Measurements from ENCODE around the gene AGTRAP.

AGTRAP gene

GRCh38 chr1:11786168-11786567 is 50.2 kb downstream of the AGTRAP start:
- no peak for DNase-seq

- DNase-seq = no peak
Observed at GRCh38 chr1:11787251-11787803, 51.4 kb downstream of the AGTRAP start.

GRCh38 chr1:11787804-11788436 is 52.0 kb downstream of the AGTRAP start:
- DNase-seq = no peak

GRCh38 chr1:11788549-11789053 is 52.7 kb downstream of the AGTRAP start:
- DNase-seq = no peak

GRCh38 chr1:11789126-11790067 is 53.5 kb downstream of the AGTRAP start:
- no peak for DNase-seq

- no peak for DNase-seq
Observed at GRCh38 chr1:11790101-11790879, 54.4 kb downstream of the AGTRAP start.

GRCh38 chr1:11790880-11791715 is 55.2 kb downstream of the AGTRAP start:
- DNase-seq = no peak

GRCh38 chr1:11792106-11792505 is 56.2 kb downstream of the AGTRAP start:
- no peak for DNase-seq

- DNase-seq = no peak
Observed at GRCh38 chr1:11793819-11794218, 57.9 kb downstream of the AGTRAP start.

GRCh38 chr1:11794446-11795237 is 58.7 kb downstream of the AGTRAP start:
- DNase-seq = no peak

GRCh38 chr1:11795238-11795890 is 59.4 kb downstream of the AGTRAP start:
- no peak for DNase-seq

GRCh38 chr1:11796036-11796828 is 60.3 kb downstream of the AGTRAP start:
- no peak for DNase-seq

- DNase-seq = no peak
Observed at GRCh38 chr1:11797525-11798216, 61.7 kb downstream of the AGTRAP start.

GRCh38 chr1:11799099-11799498 is 63.2 kb downstream of the AGTRAP start:
- no peak for DNase-seq

- DNase-seq = no peak
Observed at GRCh38 chr1:11799896-11800295, 64.0 kb downstream of the AGTRAP start.

GRCh38 chr1:11800391-11800755 is 64.4 kb downstream of the AGTRAP start:
- no peak for DNase-seq

All from NCI-H1694 treated with DMSO at 0.1 percent for 48 hours (cell line).